GM23248 (cell line): ENCODE data around the gene PTPN5.

Experiments
- EZH2 ChIP-seq: fragments of 200-600 bp; sonication (generic); IDR thresholded peaks from 2 replicates; pipeline ENCODE4 v1.6.1; 2018; ENCODE audit warnings: antibody characterized with exemption, mild to moderate bottlenecking; ENCODE audit not compliant: insufficient read depth, poor library complexity, severe bottlenecking
- EZH2phosphoT487 ChIP-seq: fragments of 200-600 bp; sonication (generic); IDR thresholded peaks from 2 replicates; pipeline ENCODE4 v1.6.1; 2018; ENCODE audit warnings: antibody characterized with exemption, moderate library complexity, mild to moderate bottlenecking, low read depth; ENCODE audit not compliant: insufficient read depth

DNA sequence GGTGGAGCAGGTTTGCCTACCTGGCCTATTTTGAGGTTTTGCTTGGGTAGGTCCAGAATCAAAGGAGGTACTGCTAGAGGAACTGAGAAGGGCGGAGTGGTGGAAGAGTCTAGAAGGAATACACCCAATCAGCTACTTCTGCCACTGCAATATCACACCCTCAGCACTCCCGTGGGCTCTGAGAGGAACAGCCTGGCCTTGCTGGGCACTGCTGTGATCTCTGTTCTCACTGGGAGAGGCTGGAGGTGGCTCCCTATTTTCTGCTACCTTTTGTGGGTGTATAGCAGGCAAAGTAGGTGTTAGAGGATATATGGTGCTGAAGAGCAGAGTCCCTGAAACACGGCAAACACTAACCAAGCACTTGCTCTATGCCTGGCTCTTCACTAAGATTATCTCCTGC lies 40.7 kb downstream of the PTPN5 start:
- TF ChIP-seq EZH2 (no peak), EZH2phosphoT487 (no peak)
